Cardiac fibroblast (primary cell): Measurements from ENCODE around the gene STARD3.

Experiments used
- DNase-seq, 2 donors: peaks; one replicate each; pipeline versions ENCODE4 v3.0.0 to v3.0.0-alpha.2; 2010; ENCODE audit warnings: low read depth in 2 of 2
- H3K4me3 ChIP-seq, 2 donors: replicated peaks in 1 of 2; 1 replicate in 1 of 2; 2 replicates in 1 of 2; pipeline ENCODE4 v1.5.1; 2011; ENCODE audit warnings: low read depth in 2 of 2, low read length in 2 of 2, mild to moderate bottlenecking in 2 of 2, moderate library complexity in 1 of 2
- CTCF ChIP-seq: IDR thresholded peaks from one replicate; pipeline ENCODE4 v1.5.1; 2011; ENCODE audit warnings: low read depth, mild to moderate bottlenecking, low read length, inconsistent platforms

Gene STARD3

GRCh38 chr17:39687101-39687545 lies 50.2 kb downstream of the STARD3 start:
- peak overlapping the region; percentile 61 to 70 for H3K4me3 ChIP-seq
- no peak for DNase-seq
- TF ChIP-seq CTCF = no peak

- DNase-seq = peak; percentile 93
- no peak for TF ChIP-seq CTCF
- peak within 1 kb of the TSS; percentile 61 to 70 for H3K4me3 ChIP-seq
These were observed 50.9 kb downstream of the STARD3 start, which contains the start of gene PGAP3 for GRCh38 chr17:39687546-39688474. TSS of gene PGAP3 (minus strand) at chr17:39688057. CDS start at chr17:39688014, 43 bp downstream.

- TF ChIP-seq CTCF = no peak
- peak overlapping the region; percentile 61 to 70 for H3K4me3 ChIP-seq
- DNase-seq = peak in 1 of 2 donors; percentile 20
These were observed 51.5 kb downstream of the STARD3 start for GRCh38 chr17:39688475-39688835.

GRCh38 chr17:39688945-39689344 lies 52.0 kb downstream of the STARD3 start:
- no peak for TF ChIP-seq CTCF
- peak overlapping the region in 1 of 2 donors; percentile 70 for H3K4me3 ChIP-seq
- no peak for DNase-seq

- TF ChIP-seq CTCF = no peak
- DNase-seq = no peak
These were observed 57.6 kb downstream of the STARD3 start for GRCh38 chr17:39694593-39694992.

GRCh38 chr17:39695089-39695474 lies 58.1 kb downstream of the STARD3 start:
- TF ChIP-seq CTCF = no peak
- no peak for DNase-seq
- no peak overlapping the region for H3K4me3 ChIP-seq

More at GRCh38 chr17:39694593-39694992, 57.6 kb downstream of the STARD3 start:
- no peak overlapping the region for H3K4me3 ChIP-seq
